DOHH2 (cell line): ENCODE results near the gene CAMKMT.

Source experiments
- EZH2phosphoT487 ChIP-seq: fragments of 200-600 bp; sonication (generic); IDR thresholded peaks from 2 replicates; pipeline ENCODE4 v1.6.1; 2017; ENCODE audit warnings: borderline replicate concordance, mild to moderate bottlenecking, antibody characterized with exemption, low read length, moderate library complexity, mixed read lengths
- TF ChIP-seq, protein P1 (sequence below): fragments of 200-600 bp; sonication (generic); IDR thresholded peaks from one replicate; pipeline ENCODE4 v1.5.1; 2014; ENCODE audit warnings: antibody characterized with exemption, mild to moderate bottlenecking, low read depth, low read length; ENCODE audit not compliant: poor library complexity, severe bottlenecking

DNA sequence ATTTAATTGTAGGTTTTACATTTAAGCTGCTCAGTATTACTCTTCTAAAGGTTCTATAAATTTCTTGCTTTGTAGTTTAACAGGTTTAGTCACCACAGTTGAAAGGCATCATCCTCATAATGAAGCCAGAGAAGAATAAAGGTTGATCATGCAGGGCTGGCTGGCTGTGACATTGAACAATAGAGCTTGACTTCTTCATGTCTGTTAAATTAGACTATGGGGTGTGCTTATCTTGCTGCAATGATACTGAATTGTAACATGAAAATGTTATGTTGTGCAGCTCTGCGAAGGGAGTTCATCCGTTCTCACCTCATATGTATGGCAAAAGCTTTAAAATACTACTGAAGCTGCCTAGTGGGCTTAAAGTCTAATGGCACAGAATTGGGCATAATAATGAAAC lies 81.8 kb downstream of the CAMKMT start:
- TF ChIP-seq, protein P1, sequence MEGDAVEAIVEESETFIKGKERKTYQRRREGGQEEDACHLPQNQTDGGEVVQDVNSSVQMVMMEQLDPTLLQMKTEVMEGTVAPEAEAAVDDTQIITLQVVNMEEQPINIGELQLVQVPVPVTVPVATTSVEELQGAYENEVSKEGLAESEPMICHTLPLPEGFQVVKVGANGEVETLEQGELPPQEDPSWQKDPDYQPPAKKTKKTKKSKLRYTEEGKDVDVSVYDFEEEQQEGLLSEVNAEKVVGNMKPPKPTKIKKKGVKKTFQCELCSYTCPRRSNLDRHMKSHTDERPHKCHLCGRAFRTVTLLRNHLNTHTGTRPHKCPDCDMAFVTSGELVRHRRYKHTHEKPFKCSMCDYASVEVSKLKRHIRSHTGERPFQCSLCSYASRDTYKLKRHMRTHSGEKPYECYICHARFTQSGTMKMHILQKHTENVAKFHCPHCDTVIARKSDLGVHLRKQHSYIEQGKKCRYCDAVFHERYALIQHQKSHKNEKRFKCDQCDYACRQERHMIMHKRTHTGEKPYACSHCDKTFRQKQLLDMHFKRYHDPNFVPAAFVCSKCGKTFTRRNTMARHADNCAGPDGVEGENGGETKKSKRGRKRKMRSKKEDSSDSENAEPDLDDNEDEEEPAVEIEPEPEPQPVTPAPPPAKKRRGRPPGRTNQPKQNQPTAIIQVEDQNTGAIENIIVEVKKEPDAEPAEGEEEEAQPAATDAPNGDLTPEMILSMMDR = no peak
- no peak for TF ChIP-seq EZH2phosphoT487
